GM12878 (cell line): ENCODE data around the gene SBNO2. TPM values are rescaled to one million over a fixed set of nuclear protein-coding genes. Genes with fewer than 3 reads are reported as not detected.

ENCODE experiments used
- ATAC-seq: fragments of 200-7000 bp; cut with Tn5 transposase; 3 replicates; pipeline ENCODE4 v1.9.1; 2020; ENCODE audit warnings: mild to moderate bottlenecking, moderate library complexity
- BruUV-seq: library from RNA; stranded (reverse); fragments of 400-500 nt; replicated peaks from 2 replicates; lab custom pipeline; 2021; lab: Mats Ljungman, UMichigan
- CTCF ChIA-PET: fragments of 300-600 bp; sonication (Branson Sonifier 250); formaldehyde crosslinking; extraction: SDS; loops from one replicate; lab custom pipeline; 2021; ENCODE audit warnings: inconsistent platforms; lab: Yijun Ruan, JAX
- POLR2A ChIA-PET: fragments of 350-600 bp; formaldehyde crosslinking; extraction: SDS; loops from one replicate; lab custom pipeline; 2021; ENCODE audit warnings: inconsistent platforms; lab: Charles Lee
- RAD21 ChIA-PET: fragments of 300-600 bp; sonication (Branson Sonifier 250); formaldehyde crosslinking; loops from one replicate; lab custom pipeline; 2023; ENCODE audit warnings: antibody characterized with exemption; ENCODE audit not compliant: unreplicated experiment; lab: Charles Lee
- SMC1A ChIA-PET: fragments of 300-600 bp; sonication (Branson Sonifier 250); formaldehyde crosslinking; loops from one replicate; lab custom pipeline; 2023; ENCODE audit not compliant: unreplicated experiment, uncharacterized antibody; lab: Charles Lee
- DNase-seq: peaks from one replicate; pipeline ENCODE4 v3.0.0-alpha.2; 2011; ENCODE audit warnings: low read depth, low spot score
- FAIRE-seq: peaks from 3 replicates; lab custom pipeline; 2011; peaks lifted over from hg19 to GRCh38; lab: Jason Lieb, UNC
- H2AFZ ChIP-seq: 2 replicates; pipeline ENCODE4 v1.6.0; 2011; ENCODE audit warnings: low read depth, low read length, control low read depth; ENCODE audit not compliant: control insufficient read depth
- H3K27ac ChIP-seq: 2 replicates; pipeline ENCODE4 v1.5.1; 2011; ENCODE audit warnings: control low read depth; ENCODE audit not compliant: control insufficient read depth, insufficient read depth
- H3K27me3 ChIP-seq, 2 experiments: replicated peaks in 1 of 2; 2 replicates each; pipeline versions ENCODE4 v1.6.0 to v1.6.1; 2011; ENCODE audit warnings: low read length in 1 of 2; ENCODE audit not compliant: control insufficient read depth in 2 of 2, insufficient read depth in 2 of 2
- H3K36me3 ChIP-seq, 2 experiments: 2 replicates each; pipeline ENCODE4 v1.5.1; 2011; ENCODE audit warnings: low read length in 1 of 2; ENCODE audit not compliant: control insufficient read depth in 2 of 2, insufficient read depth in 2 of 2
- H3K4me1 ChIP-seq: 2 replicates; pipeline ENCODE4 v1.6.1; 2011; ENCODE audit warnings: mild to moderate bottlenecking, low read length, moderate library complexity, mixed read lengths; ENCODE audit not compliant: control insufficient read depth, insufficient read depth
- H3K4me2 ChIP-seq: 2 replicates; pipeline ENCODE4 v1.6.0; 2011; ENCODE audit warnings: control low read depth; ENCODE audit not compliant: control insufficient read depth, insufficient read depth
- H3K4me3 ChIP-seq: fragments of 200-600 bp; sonication (generic); 2 replicates; pipeline ENCODE4 v1.5.1; 2016
- H3K79me2 ChIP-seq: 2 replicates; pipeline ENCODE4 v1.6.0; 2011; ENCODE audit warnings: low read length; ENCODE audit not compliant: control insufficient read depth, insufficient read depth
- H3K9ac ChIP-seq: 2 replicates; pipeline ENCODE4 v1.8.0; 2011; ENCODE audit warnings: low read length, control low read depth, mixed read lengths; ENCODE audit not compliant: control insufficient read depth, insufficient read depth
- H3K9me3 ChIP-seq: replicated peaks from 3 replicates; pipeline ENCODE4 v1.5.1; 2011; ENCODE audit warnings: mild to moderate bottlenecking, low read length; ENCODE audit not compliant: control insufficient read depth, insufficient read depth
- H4K20me1 ChIP-seq: 2 replicates; pipeline ENCODE4 v1.6.0; 2011; ENCODE audit not compliant: control insufficient read depth, insufficient read depth
- ATF3 ChIP-seq: IDR thresholded peaks from 2 replicates; pipeline ENCODE4 v1.6.1; 2011; ENCODE audit warnings: low read depth, mild to moderate bottlenecking, low read length, moderate library complexity, borderline replicate concordance; ENCODE audit errors: extremely low read depth
- ATF7 ChIP-seq: fragments of 450-650 bp; IDR thresholded peaks from 2 replicates; pipeline ENCODE4 v1.6.1; 2016; ENCODE audit warnings: low read depth, mild to moderate bottlenecking
- BHLHE40 ChIP-seq, 2 experiments: fragments of 450-650 bp in 1 of 2; IDR thresholded peaks; 2 replicates each; pipeline ENCODE4 v1.6.1; 2011 to 2017; ENCODE audit warnings: low read depth in 2 of 2, borderline replicate concordance in 1 of 2, improper control_type of control experiment in 1 of 2, low read length in 1 of 2, mild to moderate bottlenecking in 1 of 2
- BMI1 ChIP-seq: fragments of 450-650 bp; IDR thresholded peaks from 2 replicates; pipeline ENCODE4 v1.6.1; 2016; ENCODE audit warnings: mild to moderate bottlenecking, moderate library complexity, borderline replicate concordance
- CBX3 ChIP-seq: fragments of 200-600 bp; sonication (generic); IDR thresholded peaks from 2 replicates; pipeline ENCODE4 v1.6.1; 2016; ENCODE audit warnings: low read depth, borderline replicate concordance
- CHD4 ChIP-seq: fragments of 200-600 bp; sonication (generic); IDR thresholded peaks from 2 replicates; pipeline ENCODE4 v1.6.1; 2016; ENCODE audit warnings: mild to moderate bottlenecking
- CUX1 ChIP-seq: IDR thresholded peaks from 2 replicates; pipeline ENCODE4 v1.6.1; 2012; ENCODE audit warnings: improper control_type of control experiment, low read depth, low read length; ENCODE audit not compliant: insufficient replicate concordance
- EGR1 ChIP-seq, 2 experiments: IDR thresholded peaks; 1 replicate in 1 of 2; 2 replicates in 1 of 2; pipeline ENCODE4 v1.6.1; 2011 to 2012; ENCODE audit warnings: low read depth in 2 of 2, low read length in 2 of 2, borderline replicate concordance in 1 of 2, mild to moderate bottlenecking in 1 of 2, moderate library complexity in 1 of 2
- ELK1 ChIP-seq: IDR thresholded peaks from 2 replicates; pipeline ENCODE4 v1.6.1; 2012; ENCODE audit warnings: low read depth, low read length, improper control_type of control experiment
- FOXM1 ChIP-seq: IDR thresholded peaks from 2 replicates; pipeline ENCODE4 v1.6.1; 2012; ENCODE audit warnings: low read depth, mild to moderate bottlenecking, inconsistent platforms, low read length, moderate library complexity
- IRF3 ChIP-seq: fragments of 450-650 bp; IDR thresholded peaks from 2 replicates; pipeline ENCODE4 v1.6.1; 2014; ENCODE audit warnings: mild to moderate bottlenecking
- MTA3 ChIP-seq: IDR thresholded peaks from 2 replicates; pipeline ENCODE4 v1.6.1; 2012; ENCODE audit warnings: low read length, inconsistent platforms, borderline replicate concordance
- MYB ChIP-seq: fragments of 150-350 bp; IDR thresholded peaks from 2 replicates; pipeline ENCODE4 v1.6.1; 2014; ENCODE audit warnings: mild to moderate bottlenecking, low read depth, low read length, borderline replicate concordance
- PKNOX1 ChIP-seq: fragments of 450-650 bp; IDR thresholded peaks from 2 replicates; pipeline ENCODE4 v1.6.1; 2016; ENCODE audit warnings: mild to moderate bottlenecking
- SUZ12 ChIP-seq: fragments of 200-600 bp; sonication (generic); IDR thresholded peaks from one replicate; pipeline ENCODE4 v1.6.1; 2018; ENCODE audit warnings: antibody characterized with exemption, mild to moderate bottlenecking; ENCODE audit not compliant: unreplicated experiment
- WGBS: methylation state at CpG from one replicate; pipeline ENCODE4 v1.1.6; 2016; ENCODE audit warnings: low lambda C conversion rate; ENCODE audit not compliant: insufficient replicate concordance, insufficient coverage; ENCODE audit errors: missing lambda C conversion rate; 5-methylcytosine and 5-hydroxymethylcytosine counted together
- in situ Hi-C: fragments of 300-500 bp; cut with MboI; formaldehyde crosslinking; loops from 9 replicates; pipeline ENCODE4 v1.14.3; 2018; ENCODE audit warnings: mixed read lengths
- intact Hi-C: fragments of 100-400 bp; cut with micrococcal nuclease; formaldehyde crosslinking; loops from one replicate; pipeline ENCODE4 v1.14.2; 2022; ENCODE audit not compliant: unreplicated experiment
- polyA plus RNA-seq, 11 experiments: library from polyadenylated mRNA; depleted of rRNA in 4 of 11; unstranded in 6 of 11; stranded (reverse) in 5 of 11; fragments of >200 nt; fragmentation: Nextera tagmentation in 4 of 11; fragmentation: Illumina TruSeq in 1 of 11; extraction: Ambion mirVana in 4 of 11; extraction: Trizol in 1 of 11; gene quantifications; 1 replicate in 1 of 11; 2 replicates in 10 of 11; pipeline versions ENCODE4 v1.2.1 to v1.2.3, GENCODE V29; 2011 to 2016; ENCODE audit warnings: inconsistent platforms in 2 of 11, missing spikeins in 2 of 11, low read depth in 1 of 11
- total RNA-seq, 4 experiments: library from RNA; depleted of rRNA in 3 of 4; stranded (reverse); fragments of >200 nt in 3 of 4; fragmentation: Illumina TruSeq in 1 of 4; extraction: Trizol in 1 of 4; gene quantifications; 2 replicates each; pipeline versions ENCODE4 v1.2.1 to v1.2.3, GENCODE V29; 2013 to 2021

Gene SBNO2
- total and polyA plus RNA-seq, 10 of the 15 experiments (the other 5 are each of a cell fraction or from before 2014, with no cell fraction given) = 0.08 to 44.6 (median 5.4) TPM

- no peak overlapping the region for H2AFZ ChIP-seq
- no peaks in the 10 kb centered on the region for H3K9me3 ChIP-seq
- H3K4me2 ChIP-seq = no peak overlapping the region
- no peaks in the 10 kb centered on the region for H3K27me3 ChIP-seq
- RAD21 ChIA-PET = interaction anchor here (3.8 kb wide), 1 partner anchor 86 kb away, joined by 17 read pairs; no protein-coding TSS in a partner anchor
- in situ Hi-C loops (no loop called here), intact Hi-C loops (no loop called here)
- no peaks in the 10 kb centered on the region for H3K79me2 ChIP-seq
- no TSS peak for BruUV-seq
- no peak overlapping the region for H3K27ac ChIP-seq
- POLR2A ChIA-PET = interaction anchor here (1.3 kb wide), 1 partner anchor 86 kb away, joined by 5 read pairs; no protein-coding TSS in a partner anchor
- H3K9ac ChIP-seq = no peak overlapping the region
- CTCF ChIA-PET = interaction anchor here (2.3 kb wide), 1 partner anchor 87 kb away, joined by 12 read pairs; no protein-coding TSS in a partner anchor
- SMC1A ChIA-PET = interaction anchor here (0.7 kb wide), 1 partner anchor 14 kb away, joined by 3 read pairs; no protein-coding TSS in a partner anchor
- 79% methylated on average over 10 of the region's 10 CpGs for WGBS
- DNase-seq (no peak), ATAC-seq (no peak), FAIRE-seq (no peak)
- no peaks in the 10 kb centered on the region; the same call in 1 of the 2 replicates for H3K4me1 ChIP-seq
- no peak overlapping the region for H3K4me3 ChIP-seq
- no peaks in the 10 kb centered on the region for H3K36me3 ChIP-seq
- no peaks in the 10 kb centered on the region for H4K20me1 ChIP-seq
- TF ChIP-seq BHLHE40 (IDR thresholded peaks at IDR 0.05; ENCODE audit: borderline replicate concordance in 1 of 2, low read depth in 2 of 2, low read length in 1 of 2) (no peak), CUX1 (no peak), SUZ12 (no peak), EGR1 (IDR thresholded peaks at IDR 0.05; ENCODE audit: borderline replicate concordance in 1 of 2, low read depth in 2 of 2, low read length in 2 of 2) (no peak), MTA3 (no peak), ATF3 (no peak), ELK1 (no peak), PKNOX1 (no peak), FOXM1 (no peak), CBX3 (no peak), BMI1 (no peak), CHD4 (no peak), MYB (no peak), ATF7 (no peak), IRF3 (no peak)
Measured at GRCh38 chr19:1199531-1199930, 25.5 kb upstream of the SBNO2 start.
